OCI-LY7 (cell line): ENCODE measurements around the gene FBXO2.

ENCODE experiments used
- CTCF ChIP-seq: fragments of 200-600 bp; sonication (generic); conservative IDR thresholded peaks from 2 replicates; pipeline ENCODE4 v1.5.1; 2014; ENCODE audit warnings: mild to moderate bottlenecking, antibody characterized with exemption, low read length, moderate library complexity, mixed read lengths
- EZH2phosphoT487 ChIP-seq: fragments of 200-600 bp; sonication (generic); IDR thresholded peaks from 2 replicates; pipeline ENCODE4 v1.6.1; 2018; ENCODE audit warnings: low read depth, borderline replicate concordance, mild to moderate bottlenecking, mixed run types, antibody characterized with exemption, low read length, moderate library complexity, mixed read lengths

- TF ChIP-seq EZH2phosphoT487 = no peak
- no peak for TF ChIP-seq CTCF
Measured at GRCh38 chr1:11670747-11671146, 16.5 kb upstream of the FBXO2 start.
